Ovary (tissue), 9 donors: ENCODE results near the gene CHSY3. TPM values are rescaled to one million over a fixed set of nuclear protein-coding genes. Genes with fewer than 3 reads are reported as not detected.

Experiments
- DNase-seq, 5 donors: peaks; one replicate each; pipeline ENCODE4 v3.0.0-alpha.2; 2019 to 2020
- H3K27ac ChIP-seq, 2 donors: fragments of 200-600 bp; one replicate each; pipeline versions ENCODE4 v1.5.1 to v1.8.0; 2019 to 2022
- H3K27me3 ChIP-seq: fragments of 200-600 bp; one replicate; pipeline ENCODE4 v1.8.0; 2022
- H3K36me3 ChIP-seq: fragments of 200-600 bp; sonication (generic); one replicate; pipeline ENCODE4 v1.5.1; 2019
- H3K4me1 ChIP-seq: one replicate; pipeline ENCODE4 v1.8.1; 2013; ENCODE audit warnings: mild to moderate bottlenecking, moderate library complexity; ENCODE audit not compliant: insufficient read depth
- H3K4me3 ChIP-seq: fragments of 200-600 bp; sonication (generic); one replicate; pipeline ENCODE4 v1.5.1; 2017
- H3K9me3 ChIP-seq, 2 donors: fragments of 200-600 bp in 1 of 2; sonication (generic) in 1 of 2; one replicate each; pipeline versions ENCODE4 v1.5.1 to v1.8.1; 2013 to 2019; ENCODE audit warnings: mild to moderate bottlenecking in 1 of 2, moderate library complexity in 1 of 2
- EP300 ChIP-seq: sonication (generic); formaldehyde crosslinking; IDR thresholded peaks from one replicate; pipeline ENCODE4 v1.6.1; 2017; ENCODE audit warnings: antibody characterized with exemption
- POLR2A ChIP-seq: fragments of 450-650 bp; IDR thresholded peaks from one replicate; pipeline ENCODE4 v1.6.1; 2017; ENCODE audit warnings: antibody characterized with exemption, mild to moderate bottlenecking, moderate library complexity
- WGBS, 3 donors: extraction: QIAGEN DNeasy Blood & Tissue Kit in 1 of 3; methylation state at CpG; one replicate each; pipeline versions ENCODE4 v1.1.5 to v1.1.7; 2013 to 2017; 5-methylcytosine and 5-hydroxymethylcytosine counted together
- intact Hi-C, 4 donors: fragments of 100-400 bp; cut with DNase I; formaldehyde crosslinking; loops; one replicate each; pipeline versions ENCODE4 v1.11.0 to v1.15.1; 2022 to 2023
- polyA plus RNA-seq, 2 donors: library from polyadenylated mRNA; stranded (reverse); fragments of 200-250 nt in 1 of 2; fragments of 350-450 nt in 1 of 2; fragmentation: Illumina TruSeq in 1 of 2; extraction: RNeasy Lipid Tissue Mini Kit (QIAGEN cat#74804) in 1 of 2; gene quantifications; one replicate each; pipeline ENCODE4 v1.2.3, GENCODE V29; 2013 to 2014
- total RNA-seq, 7 donors: library from RNA; depleted of rRNA in 2 of 7; stranded (reverse); fragments of >200 nt in 2 of 7; fragmentation: NEBNext Ultra II Directional in 3 of 7; extraction: Animal tissue kit (Norgen Biotek cat#: 25700) in 3 of 7; gene quantifications; one replicate each; pipeline versions ENCODE4 v1.1.0 to v1.2.4, GENCODE V29; 2016 to 2023
- TF ChIP-seq, protein P1 (sequence below), 3 donors: fragments of 450-650 bp in 2 of 3; fragments of 200-600 bp in 1 of 3; IDR thresholded peaks; one replicate each; pipeline versions ENCODE4 v1.5.1 to v1.8.0; 2016 to 2022; ENCODE audit warnings: antibody characterized with exemption in 3 of 3, mild to moderate bottlenecking in 1 of 3
- donor health status: DM: no; HTN: no; CAD: no; lungs with moderate emphysema.
- donor health status: DM: no; HTN: no; CAD: no.
- donor health status: Bipolar disorder and iron deficiency.
- donor health status: DM: yes; HTN: yes; CAD: no.
- donor health status: DM: no; HTN: no; CAD: no.
- donor health status: DM: yes; HTN: yes; CAD: no.

The CHSY3 gene
- total and polyA plus RNA-seq, 9 donors, result 0.13 to 5.5 (median 0.74) TPM

GRCh38 chr5:130034566-130035210, 130.4 kb downstream of the CHSY3 start:
- no peaks in the 10 kb centered on the region for H3K4me1 ChIP-seq
- no peak for DNase-seq
- no peaks in the 10 kb centered on the region for H3K36me3 ChIP-seq
- TF ChIP-seq POLR2A, result no peak
- TF ChIP-seq, protein P1, sequence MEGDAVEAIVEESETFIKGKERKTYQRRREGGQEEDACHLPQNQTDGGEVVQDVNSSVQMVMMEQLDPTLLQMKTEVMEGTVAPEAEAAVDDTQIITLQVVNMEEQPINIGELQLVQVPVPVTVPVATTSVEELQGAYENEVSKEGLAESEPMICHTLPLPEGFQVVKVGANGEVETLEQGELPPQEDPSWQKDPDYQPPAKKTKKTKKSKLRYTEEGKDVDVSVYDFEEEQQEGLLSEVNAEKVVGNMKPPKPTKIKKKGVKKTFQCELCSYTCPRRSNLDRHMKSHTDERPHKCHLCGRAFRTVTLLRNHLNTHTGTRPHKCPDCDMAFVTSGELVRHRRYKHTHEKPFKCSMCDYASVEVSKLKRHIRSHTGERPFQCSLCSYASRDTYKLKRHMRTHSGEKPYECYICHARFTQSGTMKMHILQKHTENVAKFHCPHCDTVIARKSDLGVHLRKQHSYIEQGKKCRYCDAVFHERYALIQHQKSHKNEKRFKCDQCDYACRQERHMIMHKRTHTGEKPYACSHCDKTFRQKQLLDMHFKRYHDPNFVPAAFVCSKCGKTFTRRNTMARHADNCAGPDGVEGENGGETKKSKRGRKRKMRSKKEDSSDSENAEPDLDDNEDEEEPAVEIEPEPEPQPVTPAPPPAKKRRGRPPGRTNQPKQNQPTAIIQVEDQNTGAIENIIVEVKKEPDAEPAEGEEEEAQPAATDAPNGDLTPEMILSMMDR (IDR thresholded peaks at IDR 0.05), result no peak
- TF ChIP-seq EP300, result no peak
- no peaks in the 10 kb centered on the region for H3K9me3 ChIP-seq
- no peak overlapping the region for H3K27ac ChIP-seq
- no peaks in the 10 kb centered on the region for H3K27me3 ChIP-seq
- intact Hi-C loops, result no loop called here
- H3K4me3 ChIP-seq, result no peak overlapping the region

DNA sequence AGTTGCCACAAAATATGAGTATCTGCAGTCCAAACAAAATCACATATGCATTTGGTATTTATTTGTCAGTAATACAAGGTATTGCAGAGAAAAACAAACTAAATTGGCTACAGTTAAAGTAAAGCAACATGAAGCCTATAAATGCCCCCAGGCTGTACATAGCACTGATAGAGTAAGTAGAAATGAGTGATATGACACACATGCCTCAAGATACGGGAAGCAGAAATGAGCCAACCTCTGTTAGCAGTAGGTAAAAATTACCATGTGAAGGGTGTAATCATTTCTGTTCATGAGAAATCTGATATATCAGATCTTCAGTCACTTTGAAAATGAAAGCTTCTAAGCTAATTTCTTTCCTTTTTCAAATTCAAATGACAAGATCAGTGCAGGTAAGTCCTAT, 131.1 kb downstream of the CHSY3 start:
- Histone ChIP-seq H3K27me3 (no peaks in the 10 kb centered on the region), H3K27ac (no peak overlapping the region), H3K4me3 (no peak overlapping the region), H3K9me3 (no peaks in the 10 kb centered on the region), H3K36me3 (no peaks in the 10 kb centered on the region), H3K4me1 (no peaks in the 10 kb centered on the region)
- no peak for DNase-seq
- TF ChIP-seq EP300, result no peak
- TF ChIP-seq, protein P1 (IDR thresholded peaks at IDR 0.05), result no peak
- TF ChIP-seq POLR2A, result no peak
- intact Hi-C loops, result no loop called here
- WGBS, 3 donors, result 92 to 97% (median 96%) methylated on average over 1 of the region's 1 CpG

- no peak overlapping the region for H3K27ac ChIP-seq
- H3K9me3 ChIP-seq, result no peaks in the 10 kb centered on the region
- intact Hi-C loops, result no loop called here
- TF ChIP-seq, protein P1 (IDR thresholded peaks at IDR 0.05), result no peak
- no peak for DNase-seq
- H3K36me3 ChIP-seq, result no peaks in the 10 kb centered on the region
- no peaks in the 10 kb centered on the region for H3K27me3 ChIP-seq
- no peak overlapping the region for H3K4me3 ChIP-seq
- no peaks in the 10 kb centered on the region for H3K4me1 ChIP-seq
These were observed 133.6 kb downstream of the CHSY3 start for GRCh38 chr5:130037905-130038304.

- Histone ChIP-seq H3K4me3 (no peak overlapping the region), H3K4me1 (no peaks in the 10 kb centered on the region), H3K27me3 (no peaks in the 10 kb centered on the region), H3K9me3 (no peaks in the 10 kb centered on the region), H3K36me3 (no peaks in the 10 kb centered on the region), H3K27ac (no peak overlapping the region)
- DNase-seq, result no peak
- intact Hi-C loops, result no loop called here
- TF ChIP-seq, protein P1 (IDR thresholded peaks at IDR 0.05), result no peak
- no peak for TF ChIP-seq POLR2A
- TF ChIP-seq EP300, result no peak
- 80 to 98% (median 82%) methylated on average over 1 of the region's 1 CpG for WGBS, 3 donors
These were observed 139.6 kb downstream of the CHSY3 start for GRCh38 chr5:130043834-130044233.
